ENCODE data around the gene CLP1. TPM values are rescaled to one million over a fixed set of nuclear protein-coding genes. Genes with fewer than 3 reads are reported as not detected.

CLP1 gene
- total RNA-seq, 1 experiment from 2014 or later, result 23.4 TPM

- no peak overlapping the region for H3K4me2 ChIP-seq
- peaks cover 43% of the 10 kb centered on the region for H3F3A ChIP-seq (ENCODE audit: insufficient read depth, low read depth)
- H3K9me2 ChIP-seq (ENCODE audit: insufficient read depth), result no peaks in the 10 kb centered on the region
- POLR2A ChIA-PET (ENCODE audit: unreplicated experiment), result interaction anchor here (0.6 kb wide), 1 partner anchor 41 kb away, joined by 3 read pairs; no protein-coding TSS in a partner anchor
- H3K9me3 ChIP-seq (ENCODE audit: insufficient read depth, low read depth), result no peaks in the 10 kb centered on the region
- CTCF ChIA-PET, result no interaction called here
- H3K27ac ChIP-seq, result no peak overlapping the region
- no peak overlapping the region for H2AFZ ChIP-seq
- BruUV-seq (replicated peaks), result no TSS peak
- H3K36me3 ChIP-seq (ENCODE audit: low read depth), result peaks cover 43% of the 10 kb centered on the region
- no peak for TF ChIP-seq CTCF (conservative IDR thresholded peaks at IDR 0.05)
- TF ChIP-seq EZH2 (IDR thresholded peaks at IDR 0.05; ENCODE audit: low read depth), result no peak
- no peaks in the 10 kb centered on the region for H3K4me1 ChIP-seq (replicated peaks; ENCODE audit: insufficient read depth)
- H4K20me1 ChIP-seq (ENCODE audit: insufficient read depth), result peaks cover 5% of the 10 kb centered on the region; the same call in 1 of the 2 replicates
- H3K27me3 ChIP-seq (ENCODE audit: insufficient read depth, low read depth), result no peaks in the 10 kb centered on the region
- no peaks in the 10 kb centered on the region for H3K79me2 ChIP-seq (ENCODE audit: low read depth)
- no peak for DNase-seq
- intact Hi-C loops (cut with micrococcal nuclease; ENCODE audit: unreplicated experiment), result no loop called here
- no peak overlapping the region for H3K4me3 ChIP-seq
These were observed 42.3 kb downstream of the CLP1 start for GRCh38 chr11:57699813-57700212.

GRCh38 chr11:57700425-57700824 lies 42.9 kb downstream of the CLP1 start:
- Histone ChIP-seq H3K27ac (no peak overlapping the region), H3K4me3 (no peak overlapping the region), H3K27me3 (ENCODE audit: insufficient read depth, low read depth) (no peaks in the 10 kb centered on the region), H3K36me3 (ENCODE audit: low read depth) (peaks cover 45% of the 10 kb centered on the region), H4K20me1 (ENCODE audit: insufficient read depth) (peaks cover 5% of the 10 kb centered on the region; the same call in 1 of the 2 replicates), H3K4me2 (no peak overlapping the region), H3K79me2 (ENCODE audit: low read depth) (no peaks in the 10 kb centered on the region), H3K4me1 (replicated peaks; ENCODE audit: insufficient read depth) (no peaks in the 10 kb centered on the region), H3K9me3 (ENCODE audit: insufficient read depth, low read depth) (no peaks in the 10 kb centered on the region), H3F3A (ENCODE audit: insufficient read depth, low read depth) (peaks cover 48% of the 10 kb centered on the region), H2AFZ (no peak overlapping the region), H3K9me2 (ENCODE audit: insufficient read depth) (no peaks in the 10 kb centered on the region)
- TF ChIP-seq EZH2 (IDR thresholded peaks at IDR 0.05; ENCODE audit: low read depth), result no peak
- TF ChIP-seq CTCF (conservative IDR thresholded peaks at IDR 0.05), result no peak
- no TSS peak for BruUV-seq (replicated peaks)
- DNase-seq, result no peak
- ChIA-PET POLR2A (ENCODE audit: unreplicated experiment) (interaction anchor here (0.6 kb wide), 1 partner anchor 23 kb away, joined by 9 read pairs; no protein-coding TSS in a partner anchor), CTCF (no interaction called here)
- intact Hi-C loops (cut with micrococcal nuclease; ENCODE audit: unreplicated experiment), result no loop called here

GRCh38 chr11:57703341-57703740 lies 45.8 kb downstream of the CLP1 start:
- Histone ChIP-seq H3K27ac (no peak overlapping the region), H3K4me2 (no peak overlapping the region), H3K9me2 (ENCODE audit: insufficient read depth) (no peaks in the 10 kb centered on the region), H3K36me3 (ENCODE audit: low read depth) (peaks cover 35% of the 10 kb centered on the region), H3F3A (ENCODE audit: insufficient read depth, low read depth) (peaks cover 54% of the 10 kb centered on the region), H3K4me1 (replicated peaks; ENCODE audit: insufficient read depth) (no peaks in the 10 kb centered on the region), H3K27me3 (ENCODE audit: insufficient read depth, low read depth) (no peaks in the 10 kb centered on the region), H3K9me3 (ENCODE audit: insufficient read depth, low read depth) (no peaks in the 10 kb centered on the region), H2AFZ (no peak overlapping the region), H3K4me3 (no peak overlapping the region), H4K20me1 (ENCODE audit: insufficient read depth) (peaks cover 5% of the 10 kb centered on the region; the same call in 1 of the 2 replicates), H3K79me2 (ENCODE audit: low read depth) (peaks cover 4% of the 10 kb centered on the region; the same call in 1 of the 2 replicates)
- intact Hi-C loops (cut with micrococcal nuclease; ENCODE audit: unreplicated experiment), result no loop called here
- TF ChIP-seq CTCF (conservative IDR thresholded peaks at IDR 0.05), result no peak
- TF ChIP-seq EZH2 (IDR thresholded peaks at IDR 0.05; ENCODE audit: low read depth), result no peak
- ChIA-PET POLR2A (ENCODE audit: unreplicated experiment) (interaction anchor here (0.6 kb wide), 2 partner anchors 31 to 81 kb away, joined by 9 to 46 read pairs; no protein-coding TSS in a partner anchor), CTCF (interaction anchor here (0.6 kb wide), 1 partner anchor 33 kb away, joined by 8 read pairs; no protein-coding TSS in a partner anchor)
- no peak for DNase-seq
- TSS peak; percentile 5 for BruUV-seq (replicated peaks)
